HG03045 (cell line): ENCODE data around the gene CNNM3.
"Not testable (repeated sequence)": the region's sequence is repeated elsewhere in the genome, so short reads cannot be mapped to it uniquely, and the experiment has no call there.

Source experiments
- ATAC-seq: cut with Tn5 transposase; IDR thresholded peaks from one replicate; pipeline ENCODE4 v1.9.1; 2021; ENCODE audit warnings: mild to moderate bottlenecking, moderate library complexity; ENCODE audit not compliant: unreplicated experiment

Gene CNNM3

GRCh38 chr2:96816127-96816835 lies at the start of gene CNNM3:
Gene CNNM3 (plus strand): TSS chr2:96816268. CDS start chr2:96816278, 10 bp downstream.
- peak; percentile 92 for ATAC-seq

DNA sequence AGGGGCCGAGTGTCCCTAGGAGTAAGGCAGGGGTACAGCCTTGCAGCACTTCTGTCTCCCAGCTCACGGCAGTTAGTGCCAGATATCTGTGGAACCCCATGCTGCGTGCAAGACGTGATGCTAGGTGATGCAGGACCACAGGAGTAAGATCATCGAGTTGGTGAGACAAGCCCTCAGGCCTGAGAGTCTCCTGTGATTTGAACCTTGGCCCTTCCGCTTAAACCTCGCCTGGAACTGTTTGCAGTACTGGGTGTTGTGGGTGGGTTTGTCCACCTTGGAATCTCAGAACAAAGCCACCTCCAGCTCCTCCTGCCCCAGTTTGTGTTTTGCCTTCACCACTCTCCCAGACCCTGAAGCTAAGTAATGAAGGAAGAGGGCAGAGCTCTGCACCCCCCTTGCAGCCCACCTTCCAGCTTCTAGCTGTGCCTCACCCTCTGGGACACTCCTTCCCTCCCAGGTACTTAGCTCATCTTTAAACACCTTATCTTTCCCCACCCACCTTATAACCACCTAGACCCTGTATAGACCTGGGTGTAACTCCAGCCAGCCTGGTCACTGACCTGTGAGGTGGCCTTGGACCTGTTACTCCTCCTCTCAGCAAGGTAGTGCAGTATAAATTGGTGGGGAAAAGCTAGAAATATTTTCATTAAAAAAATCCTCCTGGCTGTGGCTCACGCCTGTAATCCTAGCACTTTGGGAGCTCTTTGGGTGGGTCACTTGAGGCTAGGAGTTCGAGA lies 48.8 kb upstream of the CNNM3 start:
- no peak for ATAC-seq

GRCh38 chr2:96768083-96768561 lies 47.9 kb upstream of the CNNM3 start:
- ATAC-seq, result no peak

GRCh38 chr2:96769814-96770213 lies 46.3 kb upstream of the CNNM3 start:
- ATAC-seq, result no peak

DNA sequence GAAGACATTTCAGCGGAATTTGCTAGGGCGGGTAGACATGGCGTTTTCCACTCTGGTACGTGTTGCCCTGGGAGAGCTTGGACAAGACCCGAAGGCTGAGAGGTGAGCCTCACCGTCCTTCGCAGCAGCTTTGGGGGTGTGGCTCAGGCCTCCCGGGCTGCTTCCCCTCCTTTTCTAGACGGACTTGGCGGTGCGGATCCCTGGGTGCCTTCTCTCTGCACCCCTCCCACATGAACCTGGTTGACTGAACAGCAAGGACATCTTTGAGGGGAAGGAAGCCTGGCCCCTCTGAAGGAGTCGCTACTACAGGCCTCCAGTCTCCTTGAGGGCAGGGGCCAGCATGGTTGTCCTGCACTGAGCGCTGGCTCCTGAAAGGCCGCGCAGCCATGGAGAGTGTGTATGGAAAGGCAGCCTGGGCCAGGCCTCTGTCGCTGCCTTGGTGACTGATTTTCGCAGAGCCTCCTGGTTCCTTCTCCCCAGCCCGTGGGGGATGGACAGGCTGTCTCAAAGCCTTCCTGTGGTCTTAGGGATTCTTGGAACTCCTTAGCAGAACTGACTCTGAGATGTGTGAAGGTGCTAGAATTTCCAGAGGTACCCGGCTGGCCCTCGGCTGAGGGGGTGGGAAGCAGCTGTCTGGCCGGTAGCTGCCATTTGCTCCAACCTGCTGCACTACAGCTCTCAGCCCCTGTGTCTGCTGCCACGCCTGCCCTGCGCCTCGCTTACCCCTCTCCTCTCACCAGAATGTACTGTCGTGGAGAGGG lies 45.4 kb upstream of the CNNM3 start:
- no peak for ATAC-seq

- no peak for ATAC-seq
Measured at GRCh38 chr2:96771796-96772618, 44.1 kb upstream of the CNNM3 start.

DNA sequence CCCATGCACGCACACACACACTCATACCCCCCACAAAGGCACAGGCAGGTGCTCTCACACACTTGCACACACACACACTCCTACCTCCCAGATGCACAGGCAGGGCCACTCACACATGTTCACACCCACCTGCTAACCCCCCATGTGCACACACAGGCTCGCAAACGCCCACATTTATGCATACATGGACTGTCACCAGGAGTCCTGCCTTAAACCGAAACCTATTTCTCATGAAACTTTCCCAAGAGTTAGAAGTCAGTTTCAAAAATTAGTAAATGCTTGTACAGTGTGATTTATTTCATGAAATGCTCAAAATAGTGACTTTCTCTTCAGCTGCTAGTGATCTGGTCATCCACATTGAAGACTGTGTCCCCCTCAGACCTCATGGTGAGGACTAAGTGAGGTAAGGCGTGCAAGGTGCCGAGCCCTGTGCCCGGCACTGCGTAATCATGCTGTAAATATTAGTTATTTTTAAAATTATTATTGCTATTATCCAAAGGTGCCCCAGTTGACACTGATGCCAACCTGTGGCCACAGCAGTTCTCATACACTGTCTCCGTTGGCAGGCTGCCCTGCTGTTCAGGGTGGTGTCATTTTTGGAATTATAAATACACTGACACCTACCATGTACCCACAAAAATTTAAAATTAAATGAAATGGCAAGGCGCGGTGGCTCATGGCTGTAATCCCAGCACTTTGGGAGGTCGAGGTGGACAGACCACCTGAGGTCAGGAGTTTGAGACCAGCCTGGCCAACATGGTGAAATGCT lies 43.0 kb upstream of the CNNM3 start:
- ATAC-seq, result peak; percentile 39

DNA sequence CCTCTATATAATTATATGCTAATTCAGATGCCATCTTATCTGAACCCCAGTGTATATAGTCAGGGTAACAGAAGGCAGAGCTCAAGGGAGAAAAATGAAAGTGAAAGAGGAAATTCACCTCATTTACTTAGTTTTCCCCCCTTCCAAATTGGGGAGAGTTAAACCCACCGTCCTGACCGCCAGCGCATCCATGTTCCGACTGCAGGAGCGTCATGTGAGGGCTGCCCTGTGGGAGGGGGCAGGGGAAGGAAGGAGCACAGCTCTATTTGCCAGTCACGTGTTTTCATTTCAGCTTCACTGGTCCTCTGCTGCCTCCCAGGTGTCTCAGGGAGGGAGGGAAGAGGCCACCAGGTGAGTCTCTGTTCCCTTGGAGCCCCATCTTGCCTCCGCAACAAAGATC lies 42.1 kb upstream of the CNNM3 start:
- no peak for ATAC-seq

DNA sequence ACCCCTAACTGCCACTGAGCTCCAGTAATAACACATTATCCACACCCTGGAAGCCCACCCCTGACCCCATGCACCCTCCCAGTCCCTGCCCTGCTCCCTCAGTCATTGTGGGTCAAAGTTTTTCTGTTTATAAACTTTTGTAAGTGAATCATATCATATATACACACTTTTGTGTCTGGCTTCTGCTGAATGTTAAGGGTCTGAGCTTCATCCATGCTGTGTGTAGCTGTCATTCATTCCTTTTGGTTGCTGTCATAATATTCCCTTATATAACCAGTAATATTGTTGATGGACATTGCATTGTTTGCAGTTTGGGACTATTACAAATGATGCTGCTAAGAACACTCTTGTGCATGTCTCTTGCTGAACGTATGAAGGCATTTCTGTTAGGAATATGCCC lies 40.9 kb upstream of the CNNM3 start:
- no peak for ATAC-seq

DNA sequence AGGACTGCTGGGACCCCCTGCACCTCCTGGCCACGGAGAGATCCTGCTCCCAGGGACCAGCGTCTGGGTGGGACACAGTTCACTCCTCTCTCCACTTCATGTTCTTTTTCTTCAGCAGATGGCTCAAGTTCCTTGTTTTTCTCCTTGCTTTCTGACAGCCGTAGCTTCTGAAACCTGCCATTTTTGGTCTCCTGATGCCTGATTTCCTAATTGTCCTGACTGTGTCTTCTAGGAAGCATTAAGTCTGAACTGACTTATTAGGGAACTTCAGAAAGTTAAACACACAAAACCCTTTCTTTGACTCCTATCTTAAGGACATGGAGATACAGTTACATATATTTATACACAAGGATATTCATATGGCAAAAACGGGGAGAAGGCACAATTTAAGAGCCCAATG lies 32.7 kb upstream of the CNNM3 start:
- ATAC-seq, result no peak

DNA sequence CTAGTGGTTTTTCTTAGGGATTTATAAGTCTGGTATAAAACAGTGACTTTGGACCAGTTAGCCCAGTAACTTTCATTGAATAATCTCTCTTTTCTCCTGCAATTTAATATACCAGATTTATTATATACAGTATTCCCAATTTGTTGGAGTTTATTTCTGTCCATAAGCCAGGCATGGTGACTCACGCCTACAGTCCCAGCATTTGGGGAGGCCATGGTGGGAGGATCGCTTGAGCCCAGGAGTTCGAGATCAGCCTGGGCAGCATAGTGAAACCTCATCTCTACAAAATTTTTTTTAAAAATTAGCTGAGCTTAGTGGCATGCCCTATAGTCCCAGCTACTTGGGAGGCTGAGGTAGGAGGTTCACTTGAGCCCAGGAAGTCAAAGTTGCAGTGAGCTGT lies 28.7 kb upstream of the CNNM3 start:
- ATAC-seq, result no peak

DNA sequence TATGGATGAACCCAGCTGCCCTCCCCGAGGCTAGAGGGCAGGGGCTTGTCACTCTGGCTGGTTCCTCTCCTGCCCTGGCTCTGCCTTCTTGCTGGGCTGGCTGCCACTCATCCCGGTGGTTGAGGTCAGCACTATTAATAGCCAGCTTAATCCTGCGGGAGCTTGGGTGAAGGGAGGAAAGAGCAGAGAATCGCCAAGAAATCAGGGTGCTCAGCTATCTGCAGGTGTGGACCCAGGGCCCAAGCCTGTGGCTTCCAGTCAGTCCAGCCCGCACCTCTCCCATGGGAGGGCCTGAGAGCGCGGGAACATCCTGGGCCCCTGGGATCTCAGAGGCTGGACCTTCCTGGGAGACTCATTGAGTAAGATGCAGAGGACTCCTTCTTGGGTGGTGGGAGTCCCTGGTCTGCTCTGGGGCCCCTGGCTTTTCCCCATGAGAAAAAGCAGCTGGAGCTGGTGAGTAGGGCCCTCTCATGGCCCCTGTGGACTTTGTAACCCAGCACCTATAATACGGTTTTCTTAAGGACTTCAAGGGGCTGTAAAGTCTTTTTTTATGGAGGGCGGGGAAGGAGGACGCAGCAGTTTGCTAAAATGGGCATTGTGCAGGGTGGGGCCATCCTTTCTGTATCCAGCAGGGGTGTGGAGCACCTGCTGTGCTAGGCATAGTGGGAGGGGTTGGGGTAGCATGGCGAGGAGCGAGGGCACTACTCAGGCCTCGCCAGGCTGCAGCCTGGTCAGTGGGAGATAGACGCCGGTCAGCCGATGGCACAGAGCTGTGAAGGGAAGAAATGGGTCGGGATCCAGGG lies 27.4 kb upstream of the CNNM3 start:
- ATAC-seq, result no peak

DNA sequence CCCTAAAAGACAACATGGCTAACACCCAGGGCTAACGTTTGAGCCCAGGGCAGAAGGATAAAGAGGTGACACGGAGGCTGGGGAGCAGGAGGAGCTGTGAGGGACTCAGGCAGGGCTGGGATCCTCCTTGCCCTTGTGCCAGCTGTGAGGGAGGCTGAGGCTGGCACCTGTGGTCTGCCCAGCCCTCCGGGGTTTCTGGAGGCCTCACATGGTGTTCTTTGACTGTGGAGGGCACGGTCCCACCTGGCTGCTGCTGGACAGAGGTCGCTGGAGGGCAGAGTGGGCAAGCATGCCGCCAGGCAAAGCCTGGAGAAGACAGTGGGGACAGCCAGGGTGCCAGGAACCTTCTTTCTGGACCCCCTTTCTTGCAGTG lies 26.8 kb upstream of the CNNM3 start:
- ATAC-seq, result no peak

- no peak for ATAC-seq
Measured at GRCh38 chr2:96792772-96793749, 23.0 kb upstream of the CNNM3 start.

DNA sequence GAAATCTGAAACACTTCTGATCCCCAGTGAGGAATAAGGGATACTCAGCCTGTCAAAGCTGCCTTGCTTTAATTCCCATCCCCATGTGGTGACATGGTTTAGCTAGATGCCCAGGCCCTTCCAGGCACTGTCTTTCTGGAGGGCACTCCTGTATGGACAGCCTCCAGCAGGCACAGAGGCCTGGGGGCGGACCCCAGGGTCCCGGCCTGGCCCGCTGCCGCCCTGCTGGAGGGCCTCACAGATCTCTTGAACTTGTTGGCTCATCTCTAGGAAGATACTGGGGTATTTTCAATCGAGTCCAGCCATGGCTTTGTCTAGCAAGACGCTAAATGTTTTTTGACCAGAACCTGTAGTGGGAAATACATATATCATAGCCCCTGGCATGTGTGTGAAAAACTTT lies 21.0 kb upstream of the CNNM3 start:
- ATAC-seq, result no peak

GRCh38 chr2:96796497-96796896 lies 19.6 kb upstream of the CNNM3 start:
- not testable (repeated sequence) for ATAC-seq

GRCh38 chr2:96797066-96797625 lies 18.9 kb upstream of the CNNM3 start:
- no peak for ATAC-seq
